CD4-positive, alpha-beta memory T cell (primary cell): ENCODE results near the gene CCDC107. TPM values are rescaled to one million over a fixed set of nuclear protein-coding genes. Genes with fewer than 3 reads are reported as not detected.
A peak's percentile ranks its signal among the peaks of the same experiment; 100 is the strongest.

Experiments used
- CTCF ChIA-PET: fragments of 350-600 bp; sonication (Branson Sonifier 250); formaldehyde crosslinking; loops from one replicate; lab custom pipeline; 2021; ENCODE audit warnings: inconsistent platforms; ENCODE audit not compliant: partially characterized antibody; lab: Charles Lee
- POLR2A ChIA-PET: fragments of 350-600 bp; sonication (Branson Sonifier 250); formaldehyde crosslinking; loops from one replicate; lab custom pipeline; 2021; ENCODE audit not compliant: partially characterized antibody; lab: Charles Lee
- DNase-seq, 5 donors: peaks; one replicate each; pipeline versions ENCODE4 v3.0.0 to v3.0.0-alpha.2; 2020 to 2022; ENCODE audit warnings: mixed read lengths in 1 of 5
- H3K27ac ChIP-seq: one replicate; pipeline ENCODE4 v1.7.0; 2013; ENCODE audit warnings: low read depth, low read length
- H3K27me3 ChIP-seq: 2 replicates; pipeline ENCODE4 v1.7.0; 2013; ENCODE audit warnings: mild to moderate bottlenecking, low read length, moderate library complexity; ENCODE audit not compliant: insufficient read depth
- H3K36me3 ChIP-seq: 2 replicates; pipeline ENCODE4 v1.7.0; 2013; ENCODE audit warnings: mild to moderate bottlenecking, low read length, moderate library complexity; ENCODE audit not compliant: insufficient read depth
- H3K4me1 ChIP-seq: 2 replicates; pipeline ENCODE4 v1.7.0; 2013; ENCODE audit warnings: mild to moderate bottlenecking, low read length, moderate library complexity; ENCODE audit not compliant: insufficient read depth
- H3K4me3 ChIP-seq, 2 donors: one replicate each; pipeline ENCODE4 v1.7.0; 2013; ENCODE audit warnings: low read length in 2 of 2, mild to moderate bottlenecking in 1 of 2
- H3K9me3 ChIP-seq, 2 donors: one replicate each; pipeline ENCODE4 v1.7.0; 2013; ENCODE audit warnings: low read length in 2 of 2, control low read depth in 1 of 2; ENCODE audit not compliant: control insufficient read depth in 1 of 2
- H3K27ac Mint-ChIP-seq, 7 donors: one replicate each; pipeline ENCODE4 v1.8.0; 2020 to 2021; ENCODE audit warnings: mixed read lengths in 7 of 7, mild to moderate bottlenecking in 6 of 7, inconsistent platforms in 3 of 7, moderate library complexity in 3 of 7
- H3K27me3 Mint-ChIP-seq, 2 donors: one replicate each; pipeline ENCODE4 v1.8.0; 2020 to 2021; ENCODE audit warnings: mixed read lengths in 2 of 2
- H3K36me3 Mint-ChIP-seq, 2 donors: one replicate each; pipeline ENCODE4 v1.8.0; 2020 to 2021; ENCODE audit warnings: mixed read lengths in 2 of 2, inconsistent platforms in 1 of 2, mild to moderate bottlenecking in 1 of 2
- H3K4me1 Mint-ChIP-seq, 4 donors: one replicate each; pipeline ENCODE4 v1.8.0; 2020 to 2021; ENCODE audit warnings: mixed read lengths in 4 of 4, mild to moderate bottlenecking in 1 of 4
- H3K4me3 Mint-ChIP-seq, 8 donors: one replicate each; pipeline ENCODE4 v1.8.0; 2020 to 2021; ENCODE audit warnings: mixed read lengths in 8 of 8, mild to moderate bottlenecking in 7 of 8, moderate library complexity in 6 of 8, inconsistent platforms in 3 of 8
- H3K9me3 Mint-ChIP-seq, 8 donors: one replicate each; pipeline ENCODE4 v1.8.0; 2020 to 2021; ENCODE audit warnings: mixed read lengths in 8 of 8, mild to moderate bottlenecking in 5 of 8, inconsistent platforms in 3 of 8, moderate library complexity in 1 of 8
- intact Hi-C: fragments of 100-400 bp; cut with micrococcal nuclease; formaldehyde crosslinking; loops from one replicate; pipeline ENCODE4 v1.15.1; 2023
- polyA plus RNA-seq, 2 donors: library from polyadenylated mRNA; unstranded; fragments of 300-500 nt; fragmentation: Illumina TruSeq; gene quantifications; one replicate each; pipeline ENCODE4 v1.2.3, GENCODE V29; 2021
- total RNA-seq, 2 experiments: library from RNA; stranded (reverse); gene quantifications; one replicate each; pipeline ENCODE4 v1.2.3, GENCODE V29; 2021

CCDC107 gene
- total and polyA plus RNA-seq, 4 experiments from 2014 or later = 28.4 to 92.5 (median 60.5) TPM

DNA sequence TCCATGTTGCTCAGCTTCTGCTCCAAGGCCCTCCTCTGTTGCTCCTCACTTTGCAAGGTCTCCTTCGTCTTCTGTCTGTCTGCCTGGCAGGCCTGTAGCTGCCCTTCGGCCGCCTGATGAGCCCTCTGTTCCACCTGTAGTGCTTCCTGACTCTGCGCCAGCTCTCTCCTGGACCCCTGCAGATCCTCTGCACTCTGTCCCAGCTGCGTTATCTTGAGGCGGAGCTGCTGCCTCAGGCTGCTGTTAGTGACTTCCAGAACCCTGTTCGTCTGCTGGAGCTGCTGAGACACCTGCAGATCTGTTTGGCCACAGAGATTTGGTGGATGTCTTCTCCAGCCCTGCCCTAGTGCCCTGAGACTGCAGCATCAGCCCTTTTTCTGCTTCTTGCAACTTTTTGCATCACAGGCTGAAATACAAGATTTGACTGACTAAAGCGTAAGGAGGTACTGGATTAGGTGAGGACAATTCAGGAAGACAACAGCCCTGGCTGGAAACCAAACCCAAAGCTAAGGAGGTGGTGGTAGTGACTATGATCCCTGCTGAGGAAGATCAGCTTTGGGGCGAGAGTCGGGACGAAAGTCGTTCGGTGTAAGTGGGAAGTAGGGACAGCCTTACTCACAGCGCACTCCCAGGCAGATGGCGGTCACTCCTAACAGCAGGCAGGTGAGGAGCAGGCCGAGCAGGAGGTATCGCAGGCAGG, 42.0 kb upstream of the CCDC107 start:
- Histone ChIP-seq H3K27me3 (no peaks in the 10 kb centered on the region), H3K4me1 (peaks cover 36% of the 10 kb centered on the region), H3K9me3 (no peaks in the 10 kb centered on the region), H3K27ac (peak overlapping the region; percentile 60), H3K4me3 (peak overlapping the region in 1 of 2 donors; percentile 64), H3K36me3 (no peaks in the 10 kb centered on the region)
- no peak for DNase-seq
- ChIA-PET POLR2A (interaction anchor here (0.6 to 8.2 kb wide), 12 partner anchors 11 to 522 kb away, joined by 3 to 148 read pairs (median 6); partner anchors contain the start of genes CCDC107, CREB3, GBA2 and RGP1), CTCF (interaction anchor here (0.7 to 11.1 kb wide), 17 partner anchors 8 to 514 kb away, joined by 3 to 145 read pairs (median 9); partner anchors contain the start of genes CCDC107, CREB3, RMRP and STOML2)
- Mint-ChIP-seq H3K36me3 (peaks cover 0 to 3% of the 10 kb centered on the region in 2 donors), H3K9me3 (no peaks in the 10 kb centered on the region), H3K4me1 (peaks cover 29 to 65% (median 40%) of the 10 kb centered on the region in 4 donors), H3K27ac (peak overlapping the region; percentile 88 to 95 (median 93)), H3K4me3 (peak overlapping the region; percentile 84 to 91 (median 88)), H3K27me3 (no peaks in the 10 kb centered on the region)
- intact Hi-C loops = loop anchor here (2.0 to 5.0 kb wide), 2 partner anchors 81 to 266 kb away; no protein-coding TSS in a partner anchor

DNA sequence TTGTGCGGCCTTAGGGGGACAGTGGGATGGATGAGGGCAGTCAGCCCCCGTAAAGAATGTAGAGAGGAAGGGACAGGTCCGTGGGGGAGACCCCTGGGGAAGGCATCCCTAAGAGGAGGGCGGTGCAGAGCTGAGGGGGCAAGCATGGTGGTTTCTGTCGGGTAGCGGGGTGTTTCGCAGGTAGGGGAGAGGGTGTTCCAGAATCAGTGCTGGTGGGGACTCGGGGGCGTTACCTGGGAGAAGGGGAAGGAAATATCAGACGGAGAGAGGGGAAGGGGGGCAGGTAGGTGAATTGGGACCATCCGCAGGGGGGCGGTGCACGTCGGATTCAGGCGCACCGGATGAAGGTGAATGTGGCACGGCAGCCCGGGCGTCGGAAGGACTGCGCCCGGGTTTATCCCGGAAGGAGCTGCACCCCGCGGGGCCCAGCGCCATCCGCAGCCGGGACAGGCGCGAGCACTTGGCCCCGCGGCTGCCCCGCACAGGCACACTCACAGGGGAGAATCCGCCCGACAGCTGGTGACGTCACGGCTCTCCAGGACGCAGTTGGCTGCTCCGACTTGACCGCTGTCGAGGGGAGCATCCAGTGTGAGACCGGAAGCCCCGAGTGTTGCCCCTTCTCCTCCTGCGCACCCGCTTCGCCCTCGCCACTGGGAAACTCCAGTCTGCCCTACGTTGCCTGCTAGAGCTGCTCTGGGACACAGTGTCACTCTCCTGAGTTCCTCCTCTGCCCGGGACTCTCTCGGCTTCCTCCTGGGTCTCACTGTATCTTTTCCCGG, 41.2 kb upstream of the CCDC107 start:
- peak; percentile 63 to 75 (median 64) for DNase-seq
- H3K4me3 Mint-ChIP-seq = peak overlapping the region; percentile 84 to 91 (median 88)
- ChIA-PET POLR2A (interaction anchor here (0.8 to 8.2 kb wide), 17 partner anchors 12 to 952 kb away, joined by 3 to 148 read pairs (median 5); partner anchors contain the start of genes ARHGEF39, CCDC107, CREB3 and FAM221B), CTCF (interaction anchor here (0.6 to 11.1 kb wide), 21 partner anchors 9 to 515 kb away, joined by 3 to 145 read pairs (median 6); partner anchors contain the start of genes CCDC107, CREB3, RMRP and SIT1)
- peaks cover 26 to 58% (median 35%) of the 10 kb centered on the region in 4 donors for H3K4me1 Mint-ChIP-seq
- Histone ChIP-seq H3K27ac (peak overlapping the region; percentile 60), H3K36me3 (no peaks in the 10 kb centered on the region), H3K4me3 (peak overlapping the region; percentile 63 to 64), H3K9me3 (no peaks in the 10 kb centered on the region), H3K4me1 (peaks cover 36% of the 10 kb centered on the region), H3K27me3 (no peaks in the 10 kb centered on the region)
- no peaks in the 10 kb centered on the region for H3K9me3 Mint-ChIP-seq
- H3K27ac Mint-ChIP-seq = peak overlapping the region; percentile 89 to 95 (median 93)
- intact Hi-C loops = loop anchor here (1.0 to 5.0 kb wide), 3 partner anchors 80 to 265 kb away; partner anchors contain the start of genes CREB3 and TLN1
- H3K27me3 Mint-ChIP-seq = no peaks in the 10 kb centered on the region
- H3K36me3 Mint-ChIP-seq = no peaks in the 10 kb centered on the region

DNA sequence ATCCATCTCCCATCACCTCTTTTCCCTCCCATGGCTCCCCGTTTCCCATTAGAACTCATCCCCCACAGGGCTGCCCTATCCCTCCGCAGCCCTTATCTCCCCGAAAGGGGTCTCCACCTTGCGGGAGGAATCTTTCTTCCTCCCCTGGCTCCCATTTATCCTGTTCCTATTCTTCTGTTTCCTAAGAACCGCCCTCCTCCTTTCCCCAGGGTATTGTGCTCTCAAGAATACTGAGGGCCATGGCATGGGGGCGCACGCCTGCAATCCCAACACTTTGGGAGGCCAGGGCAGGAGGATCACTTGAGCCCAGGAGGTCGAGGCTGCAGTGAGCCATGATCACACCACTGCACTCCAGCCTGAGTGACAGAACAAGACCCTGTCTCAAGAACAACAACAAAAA, 40.5 kb upstream of the CCDC107 start:
- H3K36me3 ChIP-seq = no peaks in the 10 kb centered on the region
- Mint-ChIP-seq H3K27ac (peak overlapping the region; percentile 53 to 95 (median 93)), H3K9me3 (no peaks in the 10 kb centered on the region), H3K4me3 (peak overlapping the region; percentile 84 to 91 (median 88)), H3K4me1 (peaks cover 26 to 58% (median 35%) of the 10 kb centered on the region in 4 donors), H3K27me3 (no peaks in the 10 kb centered on the region), H3K36me3 (no peaks in the 10 kb centered on the region)
- peaks cover 36% of the 10 kb centered on the region for H3K4me1 ChIP-seq
- H3K4me3 ChIP-seq = peak overlapping the region; percentile 63 to 64
- DNase-seq = no peak
- peak overlapping the region; percentile 60 for H3K27ac ChIP-seq
- H3K9me3 ChIP-seq = no peaks in the 10 kb centered on the region
- intact Hi-C loops = loop anchor here (1.0 to 5.0 kb wide), 3 partner anchors 79 to 265 kb away; partner anchors contain the start of genes CREB3 and TLN1
- no peaks in the 10 kb centered on the region for H3K27me3 ChIP-seq
- CTCF ChIA-PET = interaction anchor here (0.6 to 11.1 kb wide), 17 partner anchors 8 to 565 kb away, joined by 3 to 145 read pairs (median 9); partner anchors contain the start of genes CCDC107, CREB3, RMRP and SIT1
- POLR2A ChIA-PET = interaction anchor here (0.8 to 8.2 kb wide), 16 partner anchors 13 to 952 kb away, joined by 3 to 148 read pairs (median 5); partner anchors contain the start of genes ARHGEF39, CCDC107, CREB3 and FAM221B

DNA sequence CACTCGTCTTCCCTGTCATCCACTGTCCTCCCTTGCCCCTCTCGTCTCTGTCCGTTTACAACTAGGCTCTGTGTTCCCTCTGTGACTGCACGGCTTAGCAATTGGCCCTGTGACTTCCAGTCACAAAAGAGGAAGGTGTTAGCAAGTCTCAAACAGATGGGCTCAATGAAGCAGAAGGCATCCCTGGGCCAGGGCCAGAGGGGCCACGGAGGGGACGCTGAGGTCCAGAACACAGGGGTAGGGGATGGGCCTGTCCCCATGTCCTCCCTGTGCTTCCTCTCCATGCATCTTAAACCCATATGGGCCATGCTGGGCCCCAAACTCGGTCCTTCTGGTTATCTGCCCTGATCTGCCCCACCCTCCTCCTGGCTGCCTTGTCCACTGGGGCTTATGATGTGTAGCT, 39.8 kb upstream of the CCDC107 start, which contains the start of gene CD72:
TSS of gene CD72 (minus strand) at position 89 of the 403 bp plus-strand sequence. CDS start 110 bp downstream, outside the sequence.
- Histone ChIP-seq H3K4me1 (peaks cover 36% of the 10 kb centered on the region), H3K27ac (peak within 1 kb of the TSS; percentile 60), H3K9me3 (no peaks in the 10 kb centered on the region), H3K27me3 (no peaks in the 10 kb centered on the region), H3K4me3 (peak within 1 kb of the TSS; percentile 63 to 64), H3K36me3 (no peaks in the 10 kb centered on the region)
- intact Hi-C loops = loop anchor here (5.0 kb wide), 1 partner anchor 264 kb away; no protein-coding TSS in a partner anchor
- DNase-seq = no peak
- Mint-ChIP-seq H3K4me3 (peak within 1 kb of the TSS; percentile 84 to 91 (median 88)), H3K4me1 (peaks cover 26 to 58% (median 35%) of the 10 kb centered on the region in 4 donors), H3K9me3 (no peaks in the 10 kb centered on the region), H3K27me3 (no peaks in the 10 kb centered on the region), H3K27ac (peak within 1 kb of the TSS; percentile 73 to 95 (median 93)), H3K36me3 (no peaks in the 10 kb centered on the region)
- CTCF ChIA-PET = interaction anchor here (1.3 to 11.1 kb wide), 7 partner anchors 7 to 114 kb away, joined by 4 to 145 read pairs (median 14); partner anchors contain the start of genes CCDC107, CREB3, RMRP and TLN1
- POLR2A ChIA-PET = interaction anchor here (1.2 to 8.2 kb wide), 6 partner anchors 11 to 77 kb away, joined by 5 to 148 read pairs (median 41); partner anchors contain the start of genes CCDC107, RMRP, SIT1 and TESK1

DNA sequence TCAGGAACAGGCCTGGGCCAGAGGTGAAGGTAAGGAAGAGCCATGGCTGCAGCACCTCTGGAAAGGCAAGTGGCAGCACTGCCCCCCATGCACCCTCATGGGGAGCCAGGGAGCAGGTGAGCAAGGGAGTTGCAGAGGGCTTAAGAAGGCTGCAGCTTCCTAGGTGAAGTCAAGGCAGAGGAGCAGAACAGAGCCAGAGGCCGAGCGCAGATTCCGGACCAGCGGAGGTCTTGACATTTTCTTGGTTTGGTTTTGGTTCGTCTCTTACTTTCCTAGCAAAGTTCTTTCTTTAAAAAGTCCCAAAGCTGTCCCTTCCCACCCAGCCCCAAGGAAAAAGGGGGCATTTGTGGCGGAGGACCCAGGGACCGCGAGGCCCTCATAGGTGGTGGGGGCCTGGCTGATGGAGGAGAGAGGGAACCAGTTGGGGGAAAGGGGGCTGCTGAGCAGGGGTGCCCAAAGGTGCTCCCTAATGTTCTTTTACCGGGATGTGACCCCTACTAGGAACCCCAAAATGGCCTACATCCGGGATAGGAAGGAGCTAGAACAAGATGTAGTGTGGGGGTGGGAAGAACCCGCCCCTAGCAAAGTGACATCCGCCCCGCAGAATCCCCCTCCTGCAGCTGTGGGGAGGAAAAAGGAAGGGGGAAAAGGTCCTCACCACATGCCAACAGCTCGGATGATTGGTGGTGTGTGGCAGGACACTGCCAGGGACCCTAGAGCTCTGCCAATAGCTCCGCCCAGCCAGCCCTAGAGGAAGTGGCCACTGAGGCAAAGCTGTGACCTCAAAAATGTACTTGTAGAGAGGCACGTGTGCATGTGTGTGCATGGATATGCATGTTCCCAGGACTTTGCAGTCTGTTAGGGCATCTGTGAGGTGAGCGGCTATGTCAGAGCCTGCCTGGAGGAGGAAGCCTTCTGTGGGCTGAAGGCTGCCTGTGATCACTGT, 39.0 kb upstream of the CCDC107 start:
- CTCF ChIA-PET = interaction anchor here (0.6 to 11.1 kb wide), 15 partner anchors 8 to 137 kb away, joined by 3 to 145 read pairs (median 5); partner anchors contain the start of genes CCDC107, CREB3, RMRP and TLN1
- peak overlapping the region in 7 of 8 donors; percentile 8 to 89 (median 50) for H3K4me3 Mint-ChIP-seq
- peak; percentile 23 to 55 (median 45) for DNase-seq
- H3K36me3 Mint-ChIP-seq = no peaks in the 10 kb centered on the region
- no peaks in the 10 kb centered on the region for H3K27me3 Mint-ChIP-seq
- H3K9me3 ChIP-seq = no peaks in the 10 kb centered on the region
- H3K4me1 Mint-ChIP-seq = peaks cover 26 to 57% (median 35%) of the 10 kb centered on the region in 4 donors
- no peak overlapping the region for H3K27ac ChIP-seq
- H3K4me3 ChIP-seq = no peak overlapping the region
- intact Hi-C loops = loop anchor here (5.0 kb wide), 1 partner anchor 263 kb away; no protein-coding TSS in a partner anchor
- peak overlapping the region; percentile 73 to 95 (median 87) for H3K27ac Mint-ChIP-seq
- no peaks in the 10 kb centered on the region for H3K36me3 ChIP-seq
- POLR2A ChIA-PET = interaction anchor here (0.6 to 8.2 kb wide), 10 partner anchors 10 to 120 kb away, joined by 3 to 148 read pairs (median 6); partner anchors contain the start of genes CCDC107, CREB3, RMRP and SIT1
- H3K4me1 ChIP-seq = peaks cover 36% of the 10 kb centered on the region
- no peaks in the 10 kb centered on the region for H3K27me3 ChIP-seq
- H3K9me3 Mint-ChIP-seq = no peaks in the 10 kb centered on the region
